ENCODE measurements around the gene CATSPER3.

The CATSPER3 gene

GRCh38 chr5:134968055-134968454, 348 bp downstream of the CATSPER3 start:
- TF ChIP-seq CTCF (conservative IDR thresholded peaks at IDR 0.05; ENCODE audit: low read depth, low read length), result no peak
- H3K4me3 ChIP-seq (ENCODE audit: low read length), result no peak overlapping the region
- no peak for DNase-seq (ENCODE audit: low read depth)

- no peak overlapping the region for H3K4me3 ChIP-seq (ENCODE audit: low read length)
- DNase-seq (ENCODE audit: low read depth), result no peak
- no peak for TF ChIP-seq CTCF (conservative IDR thresholded peaks at IDR 0.05; ENCODE audit: low read depth, low read length)
Observed at GRCh38 chr5:134969166-134969565, 1.5 kb downstream of the CATSPER3 start.

GRCh38 chr5:134975078-134975715, 7.5 kb downstream of the CATSPER3 start:
- no peak for DNase-seq (ENCODE audit: low read depth)
- TF ChIP-seq CTCF (conservative IDR thresholded peaks at IDR 0.05; ENCODE audit: low read depth, low read length), result no peak
- H3K4me3 ChIP-seq (ENCODE audit: low read length), result no peak overlapping the region

- H3K4me3 ChIP-seq (ENCODE audit: low read length), result no peak overlapping the region
- TF ChIP-seq CTCF (conservative IDR thresholded peaks at IDR 0.05; ENCODE audit: low read depth, low read length), result no peak
- DNase-seq (ENCODE audit: low read depth), result no peak
Observed at GRCh38 chr5:134975843-134976242, 8.1 kb downstream of the CATSPER3 start.

- TF ChIP-seq CTCF (conservative IDR thresholded peaks at IDR 0.05; ENCODE audit: low read depth, low read length), result no peak
- DNase-seq (ENCODE audit: low read depth), result no peak
- no peak overlapping the region for H3K4me3 ChIP-seq (ENCODE audit: low read length)
Observed at GRCh38 chr5:134976841-134977240, 9.1 kb downstream of the CATSPER3 start.

- no peak for TF ChIP-seq CTCF (conservative IDR thresholded peaks at IDR 0.05; ENCODE audit: low read depth, low read length)
- no peak for DNase-seq (ENCODE audit: low read depth)
- no peak overlapping the region for H3K4me3 ChIP-seq (ENCODE audit: low read length)
Observed at GRCh38 chr5:134979416-134979815, 11.7 kb downstream of the CATSPER3 start.

GRCh38 chr5:134982230-134982629, 14.5 kb downstream of the CATSPER3 start:
- no peak overlapping the region for H3K4me3 ChIP-seq (ENCODE audit: low read length)
- DNase-seq (ENCODE audit: low read depth), result no peak
- no peak for TF ChIP-seq CTCF (conservative IDR thresholded peaks at IDR 0.05; ENCODE audit: low read depth, low read length)
